Measurements from ENCODE around the gene PROZ.

PROZ gene

GRCh38 chr13:113216254-113217048 lies 58.0 kb downstream of the PROZ start:
- no peak for DNase-seq (ENCODE audit: low spot score)
- TF ChIP-seq CTCF (IDR thresholded peaks at IDR 0.05; ENCODE audit: extremely low read depth, missing control alignments), result no peak

DNA sequence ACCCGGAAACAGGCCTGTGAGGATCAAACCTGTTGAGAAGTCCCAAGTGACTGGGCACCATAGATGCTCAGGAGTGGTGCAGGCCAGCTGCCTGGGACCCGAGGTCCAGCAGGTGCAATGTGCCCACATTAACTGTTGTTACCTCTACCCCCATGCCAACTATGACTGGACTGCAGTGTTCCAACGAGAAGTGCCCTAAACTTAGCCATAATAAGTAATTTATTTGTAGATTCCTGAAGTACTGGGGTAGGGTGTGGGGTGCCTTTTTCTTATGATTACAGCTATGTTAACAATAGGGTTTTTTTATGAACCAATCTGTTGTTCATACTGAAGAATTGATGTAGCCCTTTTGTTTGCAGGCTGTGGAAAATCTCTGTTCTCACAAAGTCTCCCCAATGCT lies 60.1 kb downstream of the PROZ start:
- no peak for DNase-seq (ENCODE audit: low spot score)
- no peak for TF ChIP-seq CTCF (IDR thresholded peaks at IDR 0.05; ENCODE audit: extremely low read depth, missing control alignments)

- no peak for DNase-seq (ENCODE audit: low spot score)
- TF ChIP-seq CTCF (IDR thresholded peaks at IDR 0.05; ENCODE audit: extremely low read depth, missing control alignments), result no peak
These were observed 61.0 kb downstream of the PROZ start for GRCh38 chr13:113219256-113219940.

DNA sequence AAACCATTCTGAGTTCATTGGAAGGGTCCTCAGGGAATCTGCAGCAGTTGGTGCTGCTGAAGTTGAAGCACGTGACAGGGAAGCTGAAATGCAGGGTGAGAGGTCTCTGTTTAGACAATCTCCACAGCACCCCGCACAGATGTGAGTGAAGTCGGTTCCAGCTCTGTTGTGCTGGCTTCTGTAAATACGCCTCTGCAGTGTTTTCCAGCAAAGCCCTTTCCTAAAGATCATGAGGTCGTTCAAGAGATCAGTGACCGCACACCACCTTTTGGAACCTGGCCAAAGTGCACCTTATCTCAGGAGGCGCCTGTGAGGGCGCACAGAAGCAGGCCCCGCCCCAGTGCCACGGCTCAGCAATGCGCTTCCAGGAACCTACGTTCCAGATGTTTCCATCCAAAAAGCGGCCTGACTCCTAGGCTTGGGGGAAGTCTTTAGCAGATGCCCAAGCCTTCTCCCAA lies 61.7 kb downstream of the PROZ start:
- TF ChIP-seq CTCF (IDR thresholded peaks at IDR 0.05; ENCODE audit: extremely low read depth, missing control alignments), result no peak
- no peak for DNase-seq (ENCODE audit: low spot score)

GRCh38 chr13:113220877-113221276 lies 62.4 kb downstream of the PROZ start:
- TF ChIP-seq CTCF (IDR thresholded peaks at IDR 0.05; ENCODE audit: extremely low read depth, missing control alignments), result no peak
- DNase-seq (ENCODE audit: low spot score), result no peak
